ENCODE results near the gene PLCB4. TPM values are rescaled to one million over a fixed set of nuclear protein-coding genes. Genes with fewer than 3 reads are reported as not detected.

Gene PLCB4
- total and polyA plus RNA-seq, 7 donors, result 0.90 to 6.7 (median 2.1) TPM

- Histone ChIP-seq H3K4me1 (no peaks in the 10 kb centered on the region), H3K36me3 (ENCODE audit: insufficient read depth in 1 of 2, low read depth in 1 of 2) (no peaks in the 10 kb centered on the region), H3K9me3 (no peaks in the 10 kb centered on the region), H3K27me3 (ENCODE audit: insufficient read depth in 3 of 3, low read length in 2 of 3) (no peaks in the 10 kb centered on the region), H3K27ac (no peak overlapping the region), H3K4me3 (no peak overlapping the region)
- intact Hi-C loops (cut with DNase I), result no loop called here
- no peak for DNase-seq
- ATAC-seq, result peak in 1 of 4 donors; percentile 58
- no peak for TF ChIP-seq CTCF (IDR thresholded peaks at IDR 0.05)
Observed at GRCh38 chr20:9270831-9271230, 201.9 kb downstream of the PLCB4 start.

- no peaks in the 10 kb centered on the region for H3K27me3 ChIP-seq (ENCODE audit: insufficient read depth in 3 of 3, low read length in 2 of 3)
- no peaks in the 10 kb centered on the region for H3K36me3 ChIP-seq (ENCODE audit: insufficient read depth in 1 of 2, low read depth in 1 of 2)
- DNase-seq, result no peak
- no peak overlapping the region for H3K27ac ChIP-seq
- no peak for TF ChIP-seq CTCF (IDR thresholded peaks at IDR 0.05)
- 87 to 92% (median 89%) methylated on average over 4 of the region's 4 CpGs for WGBS, 3 donors
- no peak overlapping the region for H3K4me3 ChIP-seq
- ATAC-seq, result no peak
- peaks cover 4% of the 10 kb centered on the region for H3K4me1 ChIP-seq
- no peaks in the 10 kb centered on the region for H3K9me3 ChIP-seq
- intact Hi-C loops (cut with DNase I), result no loop called here
Observed at GRCh38 chr20:9276966-9277468, 208.1 kb downstream of the PLCB4 start.

GRCh38 chr20:9279918-9280401 lies 211.1 kb downstream of the PLCB4 start:
- H3K4me3 ChIP-seq, result no peak overlapping the region
- intact Hi-C loops (cut with DNase I), result no loop called here

GRCh38 chr20:9280666-9281065 lies 211.8 kb downstream of the PLCB4 start:
- H3K27ac ChIP-seq, result no peak overlapping the region
- intact Hi-C loops (cut with DNase I), result no loop called here

More at GRCh38 chr20:9279918-9280401, 211.1 kb downstream of the PLCB4 start:
- H3K27me3 ChIP-seq (ENCODE audit: insufficient read depth in 3 of 3, low read length in 2 of 3), result no peaks in the 10 kb centered on the region
- DNase-seq, result no peak
- peaks cover 4% of the 10 kb centered on the region for H3K4me1 ChIP-seq
- TF ChIP-seq CTCF (IDR thresholded peaks at IDR 0.05), result no peak
- ATAC-seq, result peak in 1 of 4 donors; percentile 31
- 34 to 49% (median 36%) methylated on average over 2 of the region's 2 CpGs for WGBS, 3 donors
- no peak overlapping the region for H3K27ac ChIP-seq
- no peaks in the 10 kb centered on the region for H3K9me3 ChIP-seq
- no peaks in the 10 kb centered on the region for H3K36me3 ChIP-seq (ENCODE audit: insufficient read depth in 1 of 2, low read depth in 1 of 2)

More at GRCh38 chr20:9280666-9281065, 211.8 kb downstream of the PLCB4 start:
- Histone ChIP-seq H3K4me3 (no peak overlapping the region), H3K9me3 (no peaks in the 10 kb centered on the region), H3K27me3 (ENCODE audit: insufficient read depth in 3 of 3, low read length in 2 of 3) (no peaks in the 10 kb centered on the region), H3K4me1 (peaks cover 4% of the 10 kb centered on the region), H3K36me3 (ENCODE audit: insufficient read depth in 1 of 2, low read depth in 1 of 2) (no peaks in the 10 kb centered on the region)
- no peak for TF ChIP-seq CTCF (IDR thresholded peaks at IDR 0.05)
- 21 to 30% (median 22%) methylated on average over 5 of the region's 5 CpGs for WGBS, 3 donors
- ATAC-seq, result no peak
- no peak for DNase-seq

Measured in psoas muscle (tissue), 8 donors.